PC-9 (cell line): ENCODE measurements around the gene NRP1. TPM values are rescaled to one million over a fixed set of nuclear protein-coding genes. Genes with fewer than 3 reads are reported as not detected.

ENCODE experiments used
- BruUV-seq: library from RNA; stranded (reverse); fragments of 400-500 nt; replicated peaks from 2 replicates; lab custom pipeline; 2021; lab: Mats Ljungman, UMichigan
- CTCF ChIA-PET: fragments of 300-600 bp; sonication (Branson Sonifier 250); formaldehyde crosslinking; loops from one replicate; lab custom pipeline; 2022; ENCODE audit warnings: antibody characterized with exemption; lab: Charles Lee
- POLR2A ChIA-PET: fragments of 300-600 bp; sonication (Branson Sonifier 250); formaldehyde crosslinking; loops from one replicate; lab custom pipeline; 2022; ENCODE audit warnings: antibody characterized with exemption; ENCODE audit not compliant: unreplicated experiment; lab: Charles Lee
- DNase-seq, 2 experiments: peaks; one replicate each; pipeline versions ENCODE4 v3.0.0 to v3.0.0-alpha.2; 2015 to 2022; ENCODE audit warnings: mixed read lengths in 1 of 2
- H2AFZ ChIP-seq: fragments of 200-600 bp; sonication (generic); 2 replicates; pipeline ENCODE4 v1.8.1; 2017; ENCODE audit warnings: antibody characterized with exemption
- H3F3A ChIP-seq: fragments of 200-600 bp; sonication (generic); 2 replicates; pipeline ENCODE4 v1.8.1; 2017; ENCODE audit warnings: antibody characterized with exemption, mild to moderate bottlenecking, low read depth; ENCODE audit not compliant: insufficient read depth
- H3K27ac ChIP-seq: fragments of 200-600 bp; sonication (generic); 2 replicates; pipeline ENCODE4 v1.6.1; 2016; ENCODE audit warnings: mixed run types
- H3K27me3 ChIP-seq: fragments of 200-600 bp; sonication (generic); 2 replicates; pipeline ENCODE4 v1.6.1; 2016; ENCODE audit warnings: low read depth, mixed run types; ENCODE audit not compliant: insufficient read depth
- H3K36me3 ChIP-seq: fragments of 200-600 bp; sonication (generic); 2 replicates; pipeline ENCODE4 v1.6.1; 2016; ENCODE audit warnings: low read depth, mixed run types
- H3K4me1 ChIP-seq: fragments of 200-600 bp; sonication (generic); replicated peaks from 2 replicates; pipeline ENCODE4 v1.6.1; 2016; ENCODE audit warnings: mixed run types; ENCODE audit not compliant: insufficient read depth
- H3K4me2 ChIP-seq: fragments of 200-600 bp; sonication (generic); 2 replicates; pipeline ENCODE4 v1.6.1; 2017; ENCODE audit warnings: mixed run types
- H3K4me3 ChIP-seq: fragments of 200-600 bp; sonication (generic); 2 replicates; pipeline ENCODE4 v1.6.1; 2016; ENCODE audit warnings: mixed run types
- H3K79me2 ChIP-seq: fragments of 200-600 bp; sonication (generic); 2 replicates; pipeline ENCODE4 v1.6.1; 2017; ENCODE audit warnings: low read depth, mixed run types
- H3K9me2 ChIP-seq: fragments of 200-600 bp; sonication (generic); 2 replicates; pipeline ENCODE4 v1.8.1; 2017; ENCODE audit warnings: mild to moderate bottlenecking; ENCODE audit not compliant: insufficient read depth
- H3K9me3 ChIP-seq: fragments of 200-600 bp; sonication (generic); 2 replicates; pipeline ENCODE4 v1.8.1; 2016; ENCODE audit warnings: low read depth; ENCODE audit not compliant: insufficient read depth
- H4K20me1 ChIP-seq: fragments of 200-600 bp; sonication (generic); 2 replicates; pipeline ENCODE4 v1.8.1; 2017; ENCODE audit not compliant: insufficient read depth
- CTCF ChIP-seq: fragments of 200-600 bp; sonication (generic); conservative IDR thresholded peaks from 2 replicates; pipeline ENCODE4 v1.6.1; 2017; ENCODE audit warnings: mixed run types, antibody characterized with exemption, mild to moderate bottlenecking, moderate library complexity
- EZH2 ChIP-seq: fragments of 200-600 bp; sonication (generic); IDR thresholded peaks from 2 replicates; pipeline ENCODE4 v1.8.0; 2017; ENCODE audit warnings: antibody characterized with exemption, low read depth
- intact Hi-C: fragments of 100-400 bp; cut with micrococcal nuclease; formaldehyde crosslinking; loops from one replicate; pipeline ENCODE4 v1.10.0; 2022; ENCODE audit not compliant: unreplicated experiment
- total RNA-seq: library from RNA; stranded (reverse); gene quantifications from 2 replicates; pipeline ENCODE4 v1.2.3, GENCODE V29; 2021

NRP1 gene
- total RNA-seq, 1 experiment from 2014 or later, result 30.5 TPM

GRCh38 chr10:33233221-33233620 lies 101.2 kb downstream of the NRP1 start:
- intact Hi-C loops, result no loop called here
- Histone ChIP-seq H3K4me1 (peaks cover 26% of the 10 kb centered on the region), H3K79me2 (peaks cover 5% of the 10 kb centered on the region; the same call in 1 of the 2 replicates), H4K20me1 (no peaks in the 10 kb centered on the region), H3K36me3 (peaks cover 12% of the 10 kb centered on the region; the same call in 1 of the 2 replicates), H3F3A (peaks cover 15% of the 10 kb centered on the region), H3K27me3 (no peaks in the 10 kb centered on the region), H3K9me3 (no peaks in the 10 kb centered on the region; the same call in 1 of the 2 replicates), H3K4me2 (no peak overlapping the region), H3K27ac (no peak overlapping the region), H3K4me3 (no peak overlapping the region), H3K9me2 (no peaks in the 10 kb centered on the region), H2AFZ (no peak overlapping the region)
- DNase-seq, result no peak
- no TSS peak for BruUV-seq
- POLR2A ChIA-PET, result no interaction called here
- TF ChIP-seq EZH2 (no peak), CTCF (no peak)
- CTCF ChIA-PET, result no interaction called here

- Histone ChIP-seq H3K4me3 (no peak overlapping the region), H3K9me2 (no peaks in the 10 kb centered on the region), H2AFZ (no peak overlapping the region), H4K20me1 (no peaks in the 10 kb centered on the region), H3K27ac (no peak overlapping the region), H3K27me3 (no peaks in the 10 kb centered on the region), H3K36me3 (peaks cover 11% of the 10 kb centered on the region; the same call in 1 of the 2 replicates), H3K9me3 (no peaks in the 10 kb centered on the region; the same call in 1 of the 2 replicates), H3K79me2 (peaks cover 2% of the 10 kb centered on the region; the same call in 1 of the 2 replicates), H3K4me2 (no peak overlapping the region), H3F3A (peaks cover 3% of the 10 kb centered on the region; the same call in 1 of the 2 replicates), H3K4me1 (peaks cover 13% of the 10 kb centered on the region)
- BruUV-seq, result no TSS peak
- no peak for DNase-seq
- POLR2A ChIA-PET, result no interaction called here
- intact Hi-C loops, result no loop called here
- CTCF ChIA-PET, result interaction anchor here (0.6 kb wide), 1 partner anchor 1398 kb away, joined by 4 read pairs; no protein-coding TSS in a partner anchor
- TF ChIP-seq CTCF, result no peak
- TF ChIP-seq EZH2, result no peak
Measured at GRCh38 chr10:33231621-33232350, 102.7 kb downstream of the NRP1 start.

- no peak overlapping the region for H3K4me2 ChIP-seq
- no peak for DNase-seq
- POLR2A ChIA-PET, result no interaction called here
- H3K4me3 ChIP-seq, result no peak overlapping the region
- peak overlapping the region; percentile 53 for H3K27ac ChIP-seq
- 0 out of 2 replicates have a peak, but pooled peaks cover 7% of the 10 kb centered on the region for H3K36me3 ChIP-seq
- no peak overlapping the region for H2AFZ ChIP-seq
- H3F3A ChIP-seq, result no peaks in the 10 kb centered on the region
- no peaks in the 10 kb centered on the region for H3K9me2 ChIP-seq
- no peak for TF ChIP-seq CTCF
- TF ChIP-seq EZH2, result no peak
- no peaks in the 10 kb centered on the region for H4K20me1 ChIP-seq
- CTCF ChIA-PET, result no interaction called here
- H3K9me3 ChIP-seq, result no peaks in the 10 kb centered on the region
- intact Hi-C loops, result no loop called here
- no TSS peak for BruUV-seq
- 0 out of 2 replicates have a peak, but pooled peaks cover 10% of the 10 kb centered on the region for H3K4me1 ChIP-seq
- no peaks in the 10 kb centered on the region for H3K27me3 ChIP-seq
- H3K79me2 ChIP-seq, result no peaks in the 10 kb centered on the region
Measured at GRCh38 chr10:33229949-33230267, 104.6 kb downstream of the NRP1 start.
